Measurements from ENCODE around the gene RNF224.
"Not testable (repeated sequence)": the region's sequence is repeated elsewhere in the genome, so short reads cannot be mapped to it uniquely, and the experiment has no call there.

Gene RNF224

DNA sequence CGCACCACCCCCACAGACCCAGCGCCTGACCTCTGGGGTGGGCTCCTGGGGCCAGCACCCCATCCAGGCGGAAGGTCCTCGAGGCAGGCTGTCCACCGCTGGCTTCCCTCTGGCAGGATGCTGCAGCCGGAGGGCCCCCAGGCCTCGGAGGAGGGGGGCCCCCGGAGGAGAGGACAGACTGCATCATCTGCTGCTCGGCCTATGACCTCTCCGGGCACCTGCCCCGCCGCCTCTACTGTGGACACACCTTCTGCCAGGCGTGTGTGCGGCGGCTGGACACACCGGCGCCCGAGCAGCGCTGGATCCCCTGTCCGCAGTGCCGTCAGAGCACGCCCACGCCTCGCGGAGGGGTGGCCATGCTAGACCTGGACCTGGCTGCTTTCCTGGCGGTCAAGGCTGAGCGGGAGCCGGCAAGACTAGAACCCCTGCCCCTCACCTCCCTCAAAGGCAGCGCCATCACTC is 1.2 kb downstream of the RNF224 start:
- DNase-seq (ENCODE audit: low read depth), result no peak

- DNase-seq (ENCODE audit: low read depth), result no peak
Measured at GRCh38 chr9:137228968-137229896, 1.9 kb downstream of the RNF224 start.

DNA sequence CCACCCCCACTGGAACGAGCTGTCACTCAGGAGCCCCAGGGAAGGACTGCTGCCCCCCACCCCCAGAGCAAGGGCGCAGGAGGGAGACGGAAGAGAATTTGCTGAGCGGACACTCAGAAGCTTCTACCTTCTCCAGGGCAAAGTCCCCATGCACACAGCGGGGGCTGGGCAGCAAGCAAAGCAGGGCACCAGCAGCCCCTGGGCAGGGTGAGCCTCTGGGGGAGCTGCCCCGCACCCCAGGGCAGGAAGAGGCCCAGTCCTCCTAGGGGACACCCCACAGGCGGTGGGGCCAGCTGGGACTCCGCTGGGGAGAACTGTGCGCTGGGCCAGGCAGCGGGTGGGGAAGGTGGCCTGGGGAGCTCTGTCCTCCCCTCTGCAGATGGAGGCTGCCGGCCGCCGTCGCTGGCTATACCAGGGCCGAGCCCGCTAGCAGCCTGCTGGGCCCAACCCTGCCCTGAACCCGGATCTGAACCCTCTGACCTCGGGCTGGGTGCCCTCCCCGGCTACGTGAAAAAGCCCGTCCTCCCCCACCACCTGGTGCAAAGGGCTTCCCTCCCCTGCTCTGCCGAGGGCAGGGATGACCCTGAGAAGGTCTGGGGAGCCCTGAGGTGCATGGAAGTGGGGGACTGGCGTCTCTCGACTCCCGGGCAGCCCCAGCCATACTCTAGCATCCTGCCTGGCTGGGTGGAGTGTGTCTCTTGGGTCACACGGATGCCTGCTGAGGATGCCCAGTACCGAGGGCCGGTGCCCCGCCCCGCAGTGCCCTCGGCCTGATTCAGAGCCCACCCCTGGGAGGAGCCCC is 2.8 kb downstream of the RNF224 start:
- DNase-seq (ENCODE audit: low read depth), result no peak

- no peak for DNase-seq (ENCODE audit: low read depth)
Measured at GRCh38 chr9:137230705-137231371, 3.5 kb downstream of the RNF224 start, which contains the start of gene SLC34A3. Gene SLC34A3, plus strand, starts transcription at chr9:137230901. Its CDS starts 802 bp downstream, at chr9:137231703.

DNA sequence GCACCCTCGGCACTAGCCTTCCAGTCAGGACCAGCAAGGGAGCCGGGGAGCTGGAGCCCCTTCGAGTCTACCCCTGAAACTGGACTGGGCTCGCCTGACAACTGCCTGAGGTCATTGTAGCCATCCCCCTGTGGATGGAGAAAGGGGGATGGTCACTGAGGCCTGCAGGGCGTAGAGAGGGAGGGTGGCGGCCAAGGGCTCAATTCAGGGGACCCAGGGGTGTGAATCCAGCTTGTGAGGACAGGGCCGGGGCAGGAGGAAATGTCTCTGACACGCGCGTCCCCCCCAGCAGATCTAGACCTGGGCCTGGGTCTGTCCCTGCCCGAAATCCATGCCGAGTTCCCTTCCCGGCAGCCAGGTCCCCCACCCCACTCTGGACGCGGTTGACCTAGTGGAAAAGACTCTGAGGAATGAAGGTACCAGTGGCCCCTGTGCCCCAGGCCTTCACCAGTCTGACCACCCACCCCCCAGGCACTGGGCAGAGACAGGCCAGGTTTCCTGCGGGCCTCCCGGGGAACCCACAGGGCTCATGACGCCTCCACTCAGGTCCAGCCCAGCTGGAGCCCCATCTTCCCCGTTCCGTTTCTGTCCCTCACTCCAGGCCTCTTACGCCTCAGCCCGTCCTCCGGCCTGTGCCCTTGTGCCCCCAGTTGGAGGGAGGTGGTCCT is 4.2 kb downstream of the RNF224 start:
- DNase-seq (ENCODE audit: low read depth), result no peak

DNA sequence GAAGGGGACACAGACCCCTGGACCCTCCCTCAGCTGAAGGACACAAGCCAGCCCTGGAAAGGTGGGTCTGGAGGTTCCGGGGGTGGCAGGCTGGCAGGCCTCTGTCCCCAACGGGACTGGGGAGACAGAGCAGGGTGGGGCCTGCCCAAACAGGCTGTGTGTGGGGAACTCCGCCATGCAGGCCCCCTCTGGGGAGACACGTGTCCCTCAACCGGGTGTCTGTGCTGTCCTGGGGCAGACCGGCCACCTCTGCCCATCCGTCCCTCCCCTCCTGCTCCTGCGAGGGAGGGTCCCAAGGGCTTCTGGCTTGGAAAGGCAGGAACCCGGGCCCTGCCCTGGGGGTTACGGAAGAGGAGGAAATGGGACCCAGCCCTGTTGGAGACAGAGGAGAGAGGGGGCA is 4.8 kb downstream of the RNF224 start:
- DNase-seq (ENCODE audit: low read depth), result no peak

GRCh38 chr9:137232510-137232909 is 5.2 kb downstream of the RNF224 start:
- DNase-seq (ENCODE audit: low read depth), result no peak

- DNase-seq (ENCODE audit: low read depth), result no peak
Measured at GRCh38 chr9:137233143-137233980, 6.1 kb downstream of the RNF224 start.

DNA sequence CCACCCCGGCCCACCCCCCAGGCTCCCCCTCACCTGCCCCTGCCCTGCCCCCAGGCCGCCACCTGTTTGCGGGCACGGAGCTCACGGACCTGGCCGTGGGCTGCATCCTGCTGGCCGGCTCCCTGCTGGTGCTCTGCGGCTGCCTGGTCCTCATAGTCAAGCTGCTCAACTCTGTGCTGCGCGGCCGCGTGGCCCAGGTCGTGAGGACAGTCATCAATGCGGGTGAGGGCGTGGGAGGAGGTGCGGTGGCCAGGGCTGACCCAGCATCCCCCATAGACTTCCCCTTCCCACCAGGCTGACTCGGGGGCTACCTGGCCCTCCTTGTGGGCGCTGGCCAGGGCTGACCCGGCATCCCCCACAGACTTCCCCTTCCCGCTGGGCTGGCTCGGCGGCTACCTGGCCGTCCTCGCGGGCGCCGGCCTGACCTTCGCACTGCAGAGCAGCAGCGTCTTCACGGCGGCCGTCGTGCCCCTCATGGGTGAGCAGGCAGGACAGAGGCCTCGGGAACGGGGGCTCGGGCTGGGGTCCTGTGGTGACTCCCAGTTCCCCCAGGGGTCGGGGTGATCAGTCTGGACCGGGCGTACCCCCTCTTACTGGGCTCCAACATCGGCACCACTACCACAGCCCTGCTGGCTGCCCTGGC is 6.9 kb downstream of the RNF224 start:
- DNase-seq (ENCODE audit: low read depth), result no peak

- no peak for DNase-seq (ENCODE audit: low read depth)
Measured at GRCh38 chr9:137234758-137235423, 7.6 kb downstream of the RNF224 start.

- DNase-seq (ENCODE audit: low read depth), result no peak
Measured at GRCh38 chr9:137235424-137236237, 8.3 kb downstream of the RNF224 start.

GRCh38 chr9:137236238-137236935 is 9.1 kb downstream of the RNF224 start:
- peak; percentile 90 for DNase-seq (ENCODE audit: low read depth)

DNA sequence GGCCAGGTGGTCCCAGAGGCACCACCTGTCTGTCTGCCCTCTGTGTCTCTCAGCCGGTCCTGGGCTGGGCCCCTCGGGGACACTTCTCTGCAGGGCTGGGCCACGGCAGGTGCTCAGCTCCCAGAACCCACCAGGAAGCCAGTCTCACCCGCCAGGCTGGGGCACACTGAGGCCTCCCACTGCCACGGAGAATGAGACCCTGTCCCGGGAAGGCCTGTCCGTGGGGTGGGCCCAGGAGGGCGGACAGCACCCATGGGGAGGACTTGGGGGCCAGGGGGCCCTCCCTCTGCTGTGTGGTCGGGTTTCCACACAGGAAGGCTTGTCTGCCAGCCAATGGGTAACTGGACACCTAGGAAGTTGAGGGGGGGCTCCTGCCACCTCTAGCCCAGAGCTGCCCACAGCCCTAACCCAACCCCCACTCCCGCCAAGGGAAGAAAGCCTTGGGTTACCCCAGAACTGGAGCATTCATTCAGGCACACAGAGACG is 9.7 kb downstream of the RNF224 start:
- DNase-seq (ENCODE audit: low read depth), result no peak

DNA sequence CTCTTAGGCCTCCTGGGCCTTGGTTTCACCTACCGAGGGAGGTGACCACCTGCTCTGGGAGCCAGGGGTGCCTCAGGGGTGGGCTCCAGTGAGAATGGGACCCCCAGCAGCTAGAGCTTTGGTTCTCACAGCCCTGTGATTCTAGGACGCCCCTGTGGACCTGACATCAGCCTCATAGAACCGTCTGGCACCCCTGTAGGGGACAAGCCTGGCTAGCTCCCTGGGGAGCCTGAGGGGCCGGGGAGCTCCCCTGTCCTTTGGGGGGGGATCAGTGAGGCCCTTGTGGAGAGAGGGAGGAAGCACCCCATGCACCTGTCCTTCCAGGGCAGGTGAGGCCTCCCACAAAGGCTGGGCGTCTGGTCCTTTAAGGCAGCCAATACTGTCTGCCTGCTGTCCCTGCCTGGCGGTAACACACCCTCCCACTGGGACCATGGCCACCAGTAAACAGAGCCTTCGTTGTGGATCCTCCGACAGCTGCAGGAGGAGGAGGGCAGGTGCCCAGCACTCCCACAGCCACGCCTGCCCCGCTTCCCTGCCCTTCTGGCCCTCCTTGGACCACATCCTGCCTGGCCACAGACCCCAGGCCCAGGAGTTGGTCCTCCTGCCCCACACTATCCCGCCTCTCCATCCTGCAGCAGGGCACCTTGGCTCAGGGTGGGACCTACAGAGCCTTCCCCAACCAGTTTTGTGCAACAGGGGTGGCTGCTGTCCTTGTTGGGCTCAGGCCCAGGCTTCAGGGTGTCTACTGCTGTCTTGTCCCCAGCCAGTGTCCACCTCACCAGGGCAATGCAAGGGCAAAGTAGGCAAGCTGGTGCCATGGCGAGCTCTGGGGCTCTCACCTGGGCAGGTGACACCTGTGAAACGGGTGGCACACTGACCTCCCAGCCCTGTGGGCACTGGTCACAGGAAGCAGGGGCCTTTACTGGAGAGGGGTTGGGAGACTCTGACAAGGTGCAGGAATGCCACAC is 10.7 kb downstream of the RNF224 start:
- no peak for DNase-seq (ENCODE audit: low read depth)

- not testable (repeated sequence) for DNase-seq (ENCODE audit: low read depth)
Measured at GRCh38 chr9:137239541-137240200, 12.4 kb downstream of the RNF224 start.

GRCh38 chr9:137240318-137240840 is 13.1 kb downstream of the RNF224 start:
- peak; percentile 52 for DNase-seq (ENCODE audit: low read depth)
